Activated T-cell treated with anti-CD3 and anti-CD28 coated beads for 48 hours (primary cell): ENCODE measurements around the gene TMED4.

Experiments
- DNase-seq: peaks from one replicate; pipeline ENCODE4 v3.0.0-alpha.2; 2020; ENCODE audit warnings: low read depth

The TMED4 gene

GRCh38 chr7:44581879-44582603, at the start of gene TMED4:
Gene TMED4, minus strand, starts transcription at chr7:44582231. Its CDS starts 25 bp downstream, at chr7:44582206.
- peak; percentile 100 for DNase-seq

GRCh38 chr7:44631458-44632115, 49.6 kb upstream of the TMED4 start:
- no peak for DNase-seq

- DNase-seq = no peak
Observed at GRCh38 chr7:44630792-44631457, 48.9 kb upstream of the TMED4 start.

DNA sequence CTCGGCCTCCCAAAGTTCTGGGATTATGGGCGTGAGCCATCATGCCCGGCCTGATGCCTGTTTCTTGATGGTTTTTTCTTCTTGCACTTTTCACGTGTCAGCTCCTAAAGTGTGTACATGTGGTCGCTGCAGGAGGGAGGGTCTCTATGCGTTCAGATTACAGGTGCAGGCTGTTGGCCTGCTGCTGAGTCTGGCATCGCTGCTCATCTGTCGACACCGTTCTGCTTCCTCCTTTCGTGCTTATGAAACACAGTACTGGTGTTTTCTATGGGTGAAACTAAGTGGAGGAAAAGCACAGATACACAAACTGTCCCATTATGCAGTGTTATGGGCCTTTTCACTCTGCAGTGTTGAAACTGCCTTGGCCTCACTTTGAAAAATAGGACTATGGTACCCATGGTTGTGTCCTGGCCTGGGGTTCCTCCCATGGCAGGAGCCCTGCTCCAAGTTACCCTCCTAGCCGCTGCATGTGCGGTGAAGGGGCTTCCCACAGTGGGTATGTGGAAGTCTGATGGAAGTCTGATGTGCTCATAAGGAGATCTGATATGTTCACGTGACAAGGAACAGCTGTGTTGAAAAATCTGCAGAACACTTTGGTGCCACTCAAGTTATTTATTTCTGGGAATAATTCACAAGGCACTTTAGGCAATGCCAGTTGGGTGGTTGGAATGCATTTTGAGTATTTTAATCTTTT, 47.9 kb upstream of the TMED4 start:
- DNase-seq = no peak

DNA sequence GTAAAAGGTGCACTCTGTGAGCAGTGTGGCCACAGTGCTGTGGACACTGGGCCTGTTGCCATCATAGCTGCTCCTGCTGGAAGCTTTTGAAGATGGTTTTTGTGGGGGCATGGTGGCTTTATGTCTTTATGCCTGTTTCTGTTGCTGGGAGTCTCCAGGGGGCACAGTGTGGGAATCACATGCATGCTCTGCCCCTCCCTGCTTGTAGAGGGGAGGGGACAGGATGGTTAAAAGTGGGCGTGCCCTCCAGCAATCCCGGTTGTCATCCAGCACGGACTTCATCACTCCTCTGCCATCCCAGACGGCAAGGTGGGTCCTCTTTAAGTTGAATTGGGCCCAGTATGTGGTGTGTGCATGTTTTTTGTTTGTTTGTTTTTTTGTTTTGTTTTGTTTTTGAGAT, 44.6 kb upstream of the TMED4 start:
- no peak for DNase-seq

- DNase-seq = no peak
Observed at GRCh38 chr7:44625526-44626471, 43.8 kb upstream of the TMED4 start.

- no peak for DNase-seq
Observed at GRCh38 chr7:44624318-44624717, 42.3 kb upstream of the TMED4 start.

DNA sequence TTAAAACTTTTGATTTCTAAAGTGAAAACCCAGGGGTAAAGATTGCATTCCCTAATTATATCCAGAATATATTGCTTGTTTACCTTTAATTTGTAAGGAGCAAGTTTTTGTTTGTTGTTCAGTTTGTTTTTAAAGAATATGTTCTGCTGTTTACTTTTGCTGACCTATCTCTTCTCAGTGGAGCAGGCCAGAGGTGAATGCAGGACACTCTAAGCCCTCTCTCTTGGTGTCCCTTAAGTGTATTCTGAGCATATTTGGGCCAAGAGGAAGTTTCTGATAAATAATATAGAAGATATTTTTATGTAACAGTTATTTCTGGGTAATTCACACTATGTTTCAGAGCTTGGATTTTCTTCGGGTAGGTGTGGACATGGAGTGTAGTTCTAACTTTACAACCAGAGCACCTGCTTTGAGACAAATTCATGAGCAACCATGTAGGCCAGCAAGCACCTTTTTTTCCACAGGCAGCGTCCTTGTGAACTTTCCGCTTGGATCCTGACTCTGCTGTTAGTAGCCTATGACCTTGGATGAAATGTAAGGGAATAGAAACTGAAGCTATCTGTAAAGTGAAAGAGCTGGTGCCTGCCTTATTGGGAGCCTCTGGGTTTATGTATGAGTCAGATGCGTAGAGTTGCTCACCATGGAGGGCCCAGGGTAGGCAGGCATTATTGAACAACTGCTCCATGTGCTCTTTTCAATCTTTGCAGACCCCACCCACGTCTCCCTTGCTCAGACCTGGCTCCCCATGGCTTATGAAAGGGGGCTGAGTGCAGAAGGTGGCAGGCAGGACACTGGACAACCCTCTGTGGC, 40.5 kb upstream of the TMED4 start:
- peak; percentile 34 for DNase-seq

DNA sequence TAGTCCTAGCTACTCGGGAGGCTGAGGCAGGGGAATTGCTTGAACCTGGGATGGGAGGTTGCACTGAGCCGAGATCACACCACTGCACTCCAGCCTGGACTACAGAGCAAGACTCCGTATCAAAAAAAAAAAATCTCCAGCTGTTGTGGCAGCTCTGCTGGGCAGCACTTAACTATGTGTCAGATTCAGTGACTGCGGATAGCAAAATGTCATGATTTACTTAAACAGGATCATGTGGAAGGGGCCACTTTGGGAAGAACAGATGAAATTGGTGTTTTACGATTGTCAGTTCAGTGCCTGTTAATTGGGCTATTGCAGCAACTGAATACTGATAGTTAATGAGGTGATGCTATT, 39.7 kb upstream of the TMED4 start:
- DNase-seq = no peak

GRCh38 chr7:44621034-44621749, 39.2 kb upstream of the TMED4 start:
- DNase-seq = no peak

- no peak for DNase-seq
Observed at GRCh38 chr7:44618753-44619152, 36.7 kb upstream of the TMED4 start.

DNA sequence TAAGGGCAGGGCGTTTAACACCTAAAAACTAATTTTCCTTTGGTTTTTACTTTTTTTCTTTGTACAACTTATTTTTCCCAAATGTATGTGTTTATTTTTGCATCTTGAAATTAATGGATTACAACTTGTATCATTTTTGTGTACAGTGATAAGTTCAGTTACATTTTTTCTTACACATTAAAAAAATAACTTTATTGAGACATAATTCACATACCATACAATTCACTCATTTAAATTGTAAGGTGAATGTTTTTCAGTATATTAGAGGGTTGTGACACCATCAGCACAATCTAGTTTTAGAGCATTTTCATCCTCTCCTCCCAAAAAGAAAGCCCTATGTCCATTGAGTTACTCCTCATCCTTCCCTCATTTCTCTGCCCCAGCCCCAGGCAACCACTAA, 36.0 kb upstream of the TMED4 start:
- no peak for DNase-seq

GRCh38 chr7:44617225-44617890, 35.3 kb upstream of the TMED4 start:
- peak; percentile 27 for DNase-seq

DNA sequence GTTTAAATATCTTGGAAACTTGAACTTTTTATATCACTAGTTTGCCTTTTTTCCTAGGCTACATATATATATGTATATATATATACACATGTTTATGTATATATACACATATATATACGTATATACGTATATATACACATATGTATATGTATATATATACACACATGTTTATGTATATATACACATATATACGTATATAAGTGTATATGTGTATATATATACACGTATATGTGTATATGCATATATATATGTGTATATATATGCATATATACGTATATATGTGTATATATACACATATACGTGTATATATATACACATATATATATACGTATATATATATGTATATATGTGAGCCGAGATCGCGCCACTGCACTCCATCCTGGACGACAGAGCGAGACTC, 34.5 kb upstream of the TMED4 start:
- no peak for DNase-seq

DNA sequence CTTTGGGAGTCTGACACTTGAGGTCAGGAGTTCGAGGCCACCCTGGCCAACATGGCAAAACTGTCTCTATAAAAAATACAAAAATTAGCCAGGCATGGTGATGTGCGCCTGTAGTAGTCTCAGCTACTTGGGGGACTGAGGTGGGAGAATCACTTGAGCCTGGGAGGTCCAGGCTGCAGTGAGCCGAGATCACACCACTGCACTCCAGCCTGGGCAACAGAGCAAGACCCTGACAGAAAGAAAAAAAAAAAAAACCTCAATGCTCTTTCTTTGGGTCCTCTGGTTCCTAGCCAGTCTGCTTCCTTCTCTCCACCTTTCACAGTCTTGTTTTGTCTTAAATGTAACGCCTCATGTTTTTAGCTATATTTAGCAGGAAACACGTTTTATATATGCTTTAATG, 33.8 kb upstream of the TMED4 start:
- no peak for DNase-seq

DNA sequence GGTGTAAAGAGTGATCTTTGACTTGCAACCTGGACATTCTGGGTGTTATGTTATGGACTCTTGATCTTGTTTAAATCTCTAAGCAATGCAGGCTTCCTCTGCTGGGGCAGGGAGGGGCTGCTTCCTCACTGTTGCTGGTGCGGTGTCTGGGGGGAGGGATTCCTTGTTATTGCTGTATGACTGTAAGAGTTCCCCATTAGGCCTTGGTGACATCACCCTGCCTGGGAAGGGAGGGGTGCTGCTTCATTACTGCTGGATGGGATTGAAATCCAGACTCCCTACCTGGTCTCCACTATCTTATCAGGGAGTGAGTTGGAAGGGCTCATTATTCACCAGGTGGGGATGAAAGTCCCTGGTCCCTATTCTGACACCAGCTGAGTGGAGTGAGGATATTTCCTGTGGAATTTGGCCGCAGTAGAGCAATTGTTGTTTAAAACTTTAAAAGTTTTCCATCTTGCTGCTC, 33.1 kb upstream of the TMED4 start:
- no peak for DNase-seq

DNA sequence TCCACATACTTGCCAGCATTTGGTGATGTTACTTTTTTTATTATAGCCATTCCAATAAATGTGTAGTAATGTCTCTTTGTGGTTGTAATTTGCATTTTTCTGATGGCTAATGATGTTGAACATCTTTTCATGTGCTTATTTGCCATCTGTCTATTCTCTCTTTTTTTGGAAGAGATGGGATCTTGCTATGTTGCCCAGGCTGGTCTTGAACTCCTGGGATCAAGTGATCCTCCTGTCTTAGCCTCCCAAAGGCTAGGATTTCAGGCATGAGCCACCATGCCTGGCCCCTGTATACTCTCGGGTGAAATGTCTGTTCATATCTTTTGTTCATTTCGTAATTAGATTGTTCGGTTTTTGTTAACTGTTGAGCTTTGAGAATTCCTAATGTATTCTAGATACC, 27.8 kb upstream of the TMED4 start:
- DNase-seq = no peak

- no peak for DNase-seq
Observed at GRCh38 chr7:44608916-44609648, 27.1 kb upstream of the TMED4 start.
